ENCODE measurements around the gene CTDNEP1. TPM values are rescaled to one million over a fixed set of nuclear protein-coding genes. Genes with fewer than 3 reads are reported as not detected.

Gene CTDNEP1
- total and polyA plus RNA-seq, 7 donors, result 43.9 to 110 (median 76.4) TPM

GRCh38 chr17:7253082-7253481 is 1.5 kb upstream of the CTDNEP1 start:
- no peak for TF ChIP-seq EP300 (IDR thresholded peaks at IDR 0.05)
- no peak for TF ChIP-seq CTCF (IDR thresholded peaks at IDR 0.05)
- TF ChIP-seq POLR2AphosphoS5 (IDR thresholded peaks at IDR 0.05), result no peak
- no peak for TF ChIP-seq POLR2A (IDR thresholded peaks at IDR 0.05)
- DNase-seq, result no peak
- H3K9me3 ChIP-seq, result no peaks in the 10 kb centered on the region
- WGBS, 2 donors, result 34 to 77% methylated on average over 5 of the region's 5 CpGs
- peak overlapping the region; percentile 79 to 99 (median 88) for H3K4me3 ChIP-seq
- H3K27ac ChIP-seq, result peak overlapping the region; percentile 97 to 99 (median 98)
- peaks cover 5 to 41% (median 28%) of the 10 kb centered on the region in 4 donors for H3K36me3 ChIP-seq
- intact Hi-C loops (cut with DNase I), result loop anchor here (2.0 to 10.0 kb wide), 2 partner anchors 28 to 312 kb away; partner anchors contain the start of genes SENP3 and SLC2A4
- H3K27me3 ChIP-seq, result no peaks in the 10 kb centered on the region
- H3K4me1 ChIP-seq, result peaks cover 0 to 43% (median 35%) of the 10 kb centered on the region in 4 donors

- Histone ChIP-seq H3K9me3 (no peaks in the 10 kb centered on the region), H3K4me1 (peaks cover 0 to 43% (median 35%) of the 10 kb centered on the region in 4 donors), H3K36me3 (peaks cover 5 to 35% (median 22%) of the 10 kb centered on the region in 4 donors), H3K4me3 (peak within 1 kb of the TSS; percentile 79 to 99 (median 88)), H3K27ac (peak within 1 kb of the TSS; percentile 97 to 99 (median 98)), H3K27me3 (no peaks in the 10 kb centered on the region)
- peak; percentile 97 for DNase-seq
- intact Hi-C loops (cut with DNase I), result loop anchor here (2.0 to 10.0 kb wide), 2 partner anchors 28 to 312 kb away; partner anchors contain the start of genes SENP3 and SLC2A4
- TF ChIP-seq POLR2A (IDR thresholded peaks at IDR 0.05) (no peak), EP300 (IDR thresholded peaks at IDR 0.05) (peak in 2 of 4 donors; percentile 38 to 41), CTCF (IDR thresholded peaks at IDR 0.05) (no peak), POLR2AphosphoS5 (IDR thresholded peaks at IDR 0.05) (peak; percentile 42 to 82 (median 76))
- WGBS, 2 donors, result 0 to 1% methylated on average over 55 of the region's 55 CpGs
Observed at GRCh38 chr17:7252176-7253043, 876 bp upstream of the CTDNEP1 start, which contains the start of gene ELP5. ELP5 (plus strand) TSS chr17:7252215; CDS start chr17:7252551, 336 bp downstream.

- DNase-seq, result no peak
- Histone ChIP-seq H3K4me1 (peaks cover 0 to 43% (median 35%) of the 10 kb centered on the region in 4 donors), H3K27ac (peak overlapping the region; percentile 97 to 99 (median 98)), H3K27me3 (no peaks in the 10 kb centered on the region), H3K4me3 (peak overlapping the region; percentile 79 to 99 (median 88)), H3K9me3 (no peaks in the 10 kb centered on the region), H3K36me3 (peaks cover 8 to 30% (median 28%) of the 10 kb centered on the region in 4 donors)
- no peak for TF ChIP-seq EP300 (IDR thresholded peaks at IDR 0.05)
- TF ChIP-seq POLR2A (IDR thresholded peaks at IDR 0.05), result no peak
- TF ChIP-seq POLR2AphosphoS5 (IDR thresholded peaks at IDR 0.05), result no peak
- TF ChIP-seq CTCF (IDR thresholded peaks at IDR 0.05), result no peak
- 1% methylated on average over 55 of the region's 55 CpGs for WGBS, 2 donors
- intact Hi-C loops (cut with DNase I), result loop anchor here (2.0 to 10.0 kb wide), 2 partner anchors 46 to 314 kb away; partner anchors contain the start of gene SENP3
Observed at GRCh38 chr17:7250695-7251627, 573 bp downstream of the CTDNEP1 start.

GRCh38 chr17:7249830-7250229 is 1.7 kb downstream of the CTDNEP1 start:
- Histone ChIP-seq H3K27me3 (no peaks in the 10 kb centered on the region), H3K4me3 (peak overlapping the region; percentile 79 to 99 (median 88)), H3K27ac (peak overlapping the region in 3 of 4 donors; percentile 97 to 99 (median 98)), H3K4me1 (peaks cover 0 to 43% (median 35%) of the 10 kb centered on the region in 4 donors), H3K9me3 (no peaks in the 10 kb centered on the region), H3K36me3 (peaks cover 14 to 30% (median 23%) of the 10 kb centered on the region in 4 donors)
- no peak for TF ChIP-seq CTCF (IDR thresholded peaks at IDR 0.05)
- no peak for TF ChIP-seq EP300 (IDR thresholded peaks at IDR 0.05)
- TF ChIP-seq POLR2AphosphoS5 (IDR thresholded peaks at IDR 0.05), result no peak
- no peak for TF ChIP-seq POLR2A (IDR thresholded peaks at IDR 0.05)
- 75 to 80% methylated on average over 7 of the region's 7 CpGs for WGBS, 2 donors
- no peak for DNase-seq
- intact Hi-C loops (cut with DNase I), result loop anchor here (2.0 to 10.0 kb wide), 2 partner anchors 47 to 315 kb away; partner anchors contain the start of gene SENP3

Data from sigmoid colon (tissue), 7 donors.